GM19452 (cell line): Measurements from ENCODE around the gene MTARC2.

Source experiments
- ATAC-seq: cut with Tn5 transposase; IDR thresholded peaks from one replicate; pipeline ENCODE4 v1.9.1; 2021; ENCODE audit not compliant: unreplicated experiment

The MTARC2 gene

GRCh38 chr1:220824031-220824989 lies 76.2 kb downstream of the MTARC2 start:
- ATAC-seq = no peak

GRCh38 chr1:220825819-220826551 lies 77.9 kb downstream of the MTARC2 start:
- ATAC-seq = no peak

GRCh38 chr1:220826729-220827128 lies 78.6 kb downstream of the MTARC2 start:
- ATAC-seq = no peak

GRCh38 chr1:220827445-220828178 lies 79.5 kb downstream of the MTARC2 start:
- ATAC-seq = no peak

GRCh38 chr1:220828179-220828490 lies 80.0 kb downstream of the MTARC2 start:
- ATAC-seq = no peak

DNA sequence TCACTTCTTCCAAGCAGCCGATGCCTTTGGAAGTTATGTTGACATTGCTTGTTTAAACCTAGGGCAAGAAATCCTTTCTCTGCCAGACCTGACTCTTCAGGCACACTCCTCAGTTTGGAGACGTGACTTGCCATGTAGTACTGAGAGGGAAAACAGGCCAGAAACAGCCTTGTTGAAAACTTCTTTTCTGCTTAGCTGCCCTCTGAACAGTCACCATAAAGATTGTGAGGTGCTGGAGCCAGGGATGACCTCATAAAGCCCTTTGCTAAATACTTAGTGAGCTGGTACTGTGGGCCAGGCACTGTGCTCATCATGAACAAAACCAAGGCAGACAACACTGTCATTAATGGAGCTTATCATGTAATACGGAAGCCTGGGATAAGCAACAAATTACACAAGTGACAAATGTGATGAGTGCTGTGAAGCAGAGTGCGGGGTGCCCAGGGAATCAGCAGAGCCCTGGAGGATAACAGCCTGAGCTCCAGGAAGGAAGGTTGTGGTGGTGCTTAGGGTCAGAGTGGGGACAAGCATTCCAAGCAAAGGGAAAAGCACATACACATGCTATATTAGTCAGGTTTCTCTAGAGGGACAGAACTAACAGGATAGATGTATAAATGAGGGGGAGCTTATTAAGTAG lies 80.9 kb downstream of the MTARC2 start:
- ATAC-seq = no peak

- ATAC-seq = no peak
Observed at GRCh38 chr1:220833436-220833835, 85.3 kb downstream of the MTARC2 start.
